NOMO-1 (cell line): ENCODE measurements around the gene KTI12.
"Not testable (repeated sequence)": the region's sequence is repeated elsewhere in the genome, so short reads cannot be mapped to it uniquely, and the experiment has no call there.

Experiments
- DNase-seq, 2 experiments: peaks; one replicate each; lab custom pipeline; 2025; ENCODE audit not compliant: unreplicated experiment in 2 of 2; lab: John Stamatoyannopoulos, UW

The KTI12 gene, protein sequence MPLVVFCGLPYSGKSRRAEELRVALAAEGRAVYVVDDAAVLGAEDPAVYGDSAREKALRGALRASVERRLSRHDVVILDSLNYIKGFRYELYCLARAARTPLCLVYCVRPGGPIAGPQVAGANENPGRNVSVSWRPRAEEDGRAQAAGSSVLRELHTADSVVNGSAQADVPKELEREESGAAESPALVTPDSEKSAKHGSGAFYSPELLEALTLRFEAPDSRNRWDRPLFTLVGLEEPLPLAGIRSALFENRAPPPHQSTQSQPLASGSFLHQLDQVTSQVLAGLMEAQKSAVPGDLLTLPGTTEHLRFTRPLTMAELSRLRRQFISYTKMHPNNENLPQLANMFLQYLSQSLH

DNA sequence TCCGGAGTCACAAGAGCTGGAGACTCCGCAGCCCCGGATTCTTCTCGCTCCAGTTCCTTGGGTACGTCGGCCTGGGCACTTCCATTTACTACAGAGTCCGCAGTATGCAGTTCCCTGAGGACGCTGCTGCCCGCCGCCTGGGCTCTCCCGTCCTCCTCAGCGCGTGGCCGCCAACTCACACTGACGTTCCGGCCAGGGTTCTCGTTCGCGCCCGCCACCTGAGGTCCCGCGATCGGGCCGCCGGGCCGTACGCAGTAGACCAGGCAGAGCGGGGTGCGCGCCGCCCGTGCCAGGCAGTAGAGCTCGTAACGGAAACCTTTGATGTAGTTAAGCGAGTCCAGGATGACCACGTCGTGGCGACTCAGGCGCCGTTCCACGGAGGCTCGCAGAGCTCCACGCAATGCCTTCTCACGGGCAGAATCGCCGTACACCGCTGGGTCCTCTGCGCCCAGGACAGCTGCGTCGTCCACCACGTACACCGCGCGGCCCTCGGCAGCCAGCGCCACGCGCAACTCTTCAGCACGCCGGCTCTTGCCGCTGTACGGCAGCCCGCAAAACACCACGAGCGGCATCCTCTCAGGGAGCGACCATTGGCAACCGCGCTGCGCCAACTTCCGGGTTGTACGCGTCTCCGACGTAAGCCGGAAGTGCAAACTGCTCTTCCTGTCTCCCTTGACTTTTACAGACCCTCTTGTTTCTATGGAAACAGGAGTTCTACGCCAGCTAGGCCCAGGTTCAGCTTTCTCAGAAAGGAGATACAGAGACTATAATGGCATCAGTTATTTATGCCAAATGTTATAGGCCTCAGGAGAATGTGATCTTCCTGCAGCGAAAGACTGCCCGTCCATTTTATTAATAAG is at the start of gene KTI12:
Gene KTI12 (minus strand): TSS at position 621 of the 860 bp plus-strand sequence. CDS start 49 bp downstream, at position 572.
- peak; percentile 79 to 80 for DNase-seq

DNA sequence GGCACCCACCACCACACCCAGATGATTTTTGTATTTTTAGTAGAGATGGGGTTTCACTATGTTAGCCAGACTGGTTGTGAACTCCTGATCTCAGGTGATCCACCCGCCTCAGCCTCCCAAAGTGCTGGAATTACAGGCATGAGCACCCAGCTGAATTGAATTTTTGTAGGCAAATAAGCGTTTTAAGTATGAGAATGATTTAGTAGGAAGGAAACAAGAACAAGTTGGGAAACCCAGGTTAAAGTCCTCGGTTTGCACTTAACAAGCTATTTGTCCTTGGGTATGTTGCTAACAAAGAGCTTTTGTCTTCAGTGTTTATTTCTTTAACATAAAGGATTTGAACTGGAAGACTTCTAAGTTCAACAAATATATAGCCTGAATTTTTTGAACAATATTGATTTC is 46.4 kb upstream of the KTI12 start:
- no peak for DNase-seq

DNA sequence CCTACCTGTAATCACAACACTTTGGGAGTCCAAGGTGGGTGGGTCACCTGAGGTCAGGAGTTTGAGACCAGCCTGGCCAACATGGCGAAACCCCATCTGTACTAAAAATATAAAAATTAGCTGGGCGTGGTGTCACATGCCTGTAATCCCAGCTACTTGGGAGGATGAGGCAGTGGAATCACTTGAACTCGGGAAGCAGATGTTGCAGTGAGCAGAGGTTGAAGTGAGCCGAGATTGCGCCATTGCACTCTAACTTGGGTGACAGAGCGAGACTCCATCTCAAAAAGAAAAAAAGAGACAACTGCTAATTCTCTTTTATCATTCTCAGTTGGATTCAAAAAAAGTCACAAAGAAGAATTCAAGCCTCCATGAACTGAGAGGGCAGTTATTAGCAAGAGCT is 43.7 kb upstream of the KTI12 start:
- DNase-seq = not testable (repeated sequence)

DNA sequence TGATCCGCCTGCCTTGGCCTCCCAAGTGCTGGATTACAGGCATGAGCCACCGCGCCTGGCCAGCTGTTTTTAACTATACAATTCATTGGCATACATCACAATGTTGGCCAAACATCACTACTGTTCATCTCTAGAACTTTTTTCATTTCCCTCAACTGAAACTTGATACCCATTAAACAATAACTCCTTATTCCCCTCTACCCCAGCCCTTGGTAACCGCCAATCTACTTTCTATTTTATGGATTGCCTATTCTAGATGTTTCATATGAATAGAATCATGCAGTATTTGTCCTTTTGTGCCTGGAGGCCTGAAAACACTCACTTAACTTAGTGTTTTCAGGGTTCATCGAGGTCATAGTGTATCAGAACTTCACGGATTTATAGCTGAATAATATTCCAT is 38.7 kb upstream of the KTI12 start:
- DNase-seq = no peak

DNA sequence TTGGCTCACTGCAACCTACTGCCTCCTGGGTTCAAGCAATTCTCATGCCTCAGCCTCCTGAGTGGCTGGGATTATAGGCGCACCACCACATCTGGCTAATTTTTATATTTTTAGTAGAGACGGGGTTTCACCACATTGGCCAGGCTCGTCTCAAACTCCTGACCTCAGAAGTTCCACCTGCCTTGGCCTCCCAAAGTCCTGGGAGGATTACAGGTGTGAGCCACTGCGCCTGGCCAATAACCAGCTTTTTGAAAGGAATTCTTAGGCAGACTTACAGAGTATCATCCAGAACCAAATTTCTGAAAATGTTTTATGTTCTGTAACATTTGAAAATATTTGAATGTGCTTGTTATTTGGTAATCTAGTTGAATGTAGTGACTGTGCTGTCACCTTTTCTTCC is 37.1 kb upstream of the KTI12 start:
- DNase-seq = no peak

DNA sequence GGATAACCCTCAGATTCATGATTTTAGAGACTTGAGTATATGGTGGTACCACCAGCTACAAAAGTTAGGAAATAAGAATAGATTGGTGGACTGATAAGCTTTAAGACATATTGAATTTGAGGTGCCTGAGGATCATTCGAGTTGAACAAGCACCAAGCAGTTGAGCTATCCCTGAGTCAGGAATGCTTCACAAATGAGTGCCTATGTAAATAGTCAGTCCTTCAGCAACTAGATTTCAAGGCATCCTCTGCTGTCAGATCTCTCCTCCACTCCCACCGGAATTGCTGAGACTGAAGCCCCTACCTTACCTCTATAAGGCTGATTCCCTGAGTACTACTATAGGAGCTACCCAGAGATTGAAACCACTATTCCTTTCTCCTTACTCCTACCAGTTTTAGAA is 29.6 kb upstream of the KTI12 start:
- DNase-seq = no peak

DNA sequence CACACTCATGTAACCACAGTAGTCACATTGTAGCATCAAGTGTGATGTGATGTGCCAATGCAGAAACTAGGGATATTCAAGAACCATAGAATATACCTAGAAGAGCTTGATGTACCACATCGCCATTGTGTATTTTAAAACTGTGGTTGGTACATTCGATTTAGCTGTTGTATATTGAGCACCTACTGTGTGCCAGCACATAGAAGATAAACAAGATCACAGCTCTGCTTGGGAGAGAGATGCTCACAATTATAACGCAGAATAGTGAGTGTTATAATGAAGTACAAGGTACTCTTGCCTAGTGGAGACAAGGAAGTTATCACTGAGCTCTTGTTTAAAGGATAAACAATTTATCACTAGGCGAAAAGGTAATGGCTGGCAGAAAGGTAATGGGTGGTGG is 27.2 kb upstream of the KTI12 start:
- no peak for DNase-seq

DNA sequence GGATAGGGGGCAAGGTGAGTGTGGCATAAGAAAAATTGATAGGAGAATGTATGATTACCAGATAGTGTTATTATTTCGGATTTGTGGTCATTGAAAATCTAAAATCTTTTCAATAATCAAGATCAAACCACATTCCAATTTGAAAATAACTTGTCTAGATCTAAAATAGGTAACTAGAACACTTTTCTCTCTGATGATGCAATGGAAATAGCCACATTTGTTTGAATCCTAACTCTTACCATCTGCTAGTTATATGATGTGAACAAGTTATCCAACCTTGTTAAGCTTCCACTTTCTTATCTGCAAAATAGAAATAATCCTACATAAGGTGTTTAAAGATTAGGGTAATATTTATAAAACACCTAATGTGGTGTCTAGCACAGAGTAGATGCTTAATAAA is 26.3 kb upstream of the KTI12 start:
- no peak for DNase-seq

DNA sequence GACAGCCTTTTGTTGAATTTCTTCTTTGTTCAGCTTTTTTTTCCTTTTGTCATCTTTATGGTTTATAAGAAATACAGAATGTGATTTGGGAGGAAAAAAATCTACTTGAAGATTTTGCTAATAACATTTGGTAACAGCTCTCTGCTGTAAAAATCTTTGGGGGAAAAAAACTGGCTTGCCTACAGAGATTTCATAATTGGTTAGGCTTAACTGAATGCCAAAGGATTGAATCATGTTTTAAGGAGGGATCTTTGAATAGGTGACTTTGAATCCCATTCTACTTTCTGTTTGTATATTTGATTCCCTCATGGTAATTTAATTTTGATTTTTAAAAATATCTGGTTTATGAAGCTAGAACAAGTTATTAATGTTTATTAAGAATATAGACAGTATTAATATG is 25.7 kb upstream of the KTI12 start:
- no peak for DNase-seq

DNA sequence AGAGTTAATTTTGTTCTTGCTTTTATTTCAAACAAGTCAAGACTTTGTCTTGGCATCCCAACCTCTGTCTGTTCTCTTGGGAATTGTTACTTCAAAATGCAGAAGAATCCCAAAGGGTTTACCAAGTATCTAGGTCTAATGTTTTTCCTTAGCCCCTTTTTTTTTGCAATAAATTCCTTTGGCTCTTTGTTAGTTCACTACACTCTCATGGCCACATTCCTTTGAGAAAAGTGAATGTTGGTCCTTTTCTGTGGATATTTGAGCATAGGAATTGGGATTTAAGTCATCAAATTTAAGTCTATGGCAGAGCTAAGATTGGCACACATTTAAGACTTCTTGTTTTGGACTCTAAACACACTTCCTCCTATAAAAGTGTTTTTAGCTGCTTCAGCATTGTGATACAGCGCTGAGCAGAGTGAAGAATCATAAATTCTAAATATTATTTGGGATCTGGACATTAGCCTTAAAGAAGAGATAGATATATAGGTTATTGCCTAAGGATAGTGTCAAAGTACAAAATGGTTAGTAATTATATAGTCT is 24.3 kb upstream of the KTI12 start:
- peak in 1 of 2 experiments; percentile 29 for DNase-seq

DNA sequence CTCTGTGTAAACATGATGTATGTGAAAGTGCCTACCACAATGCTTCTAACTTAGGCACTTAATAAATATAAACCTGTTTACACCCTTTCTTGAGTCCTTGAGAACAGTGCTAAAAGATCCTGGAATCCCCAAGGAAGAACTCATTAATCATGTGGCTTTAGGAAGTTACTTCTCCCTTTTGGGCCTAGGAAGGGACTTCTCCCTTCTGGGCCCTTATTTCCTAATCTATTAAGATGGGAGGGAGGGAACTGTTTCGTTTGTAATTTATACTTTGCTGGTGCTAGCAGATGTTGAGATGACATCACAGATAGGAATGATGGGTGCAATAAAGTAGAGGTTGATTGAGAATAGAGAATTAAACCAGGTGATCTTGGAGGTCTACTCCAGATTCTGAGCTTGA is 23.6 kb upstream of the KTI12 start:
- DNase-seq = no peak

DNA sequence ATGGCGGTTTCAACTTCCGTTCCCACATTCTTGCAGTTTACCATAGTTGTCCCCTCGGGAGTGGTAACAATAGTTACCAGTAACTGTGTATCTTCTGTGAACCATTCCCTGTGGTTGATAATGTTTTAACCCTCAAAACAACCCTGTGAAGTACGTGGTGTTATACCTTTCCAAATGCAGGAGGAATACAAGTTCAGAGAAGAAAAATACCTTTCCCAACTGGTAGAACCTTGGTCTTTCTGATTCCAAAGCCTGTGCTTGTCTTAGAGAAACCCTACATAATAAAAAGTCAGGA is 23.3 kb upstream of the KTI12 start:
- no peak for DNase-seq

DNA sequence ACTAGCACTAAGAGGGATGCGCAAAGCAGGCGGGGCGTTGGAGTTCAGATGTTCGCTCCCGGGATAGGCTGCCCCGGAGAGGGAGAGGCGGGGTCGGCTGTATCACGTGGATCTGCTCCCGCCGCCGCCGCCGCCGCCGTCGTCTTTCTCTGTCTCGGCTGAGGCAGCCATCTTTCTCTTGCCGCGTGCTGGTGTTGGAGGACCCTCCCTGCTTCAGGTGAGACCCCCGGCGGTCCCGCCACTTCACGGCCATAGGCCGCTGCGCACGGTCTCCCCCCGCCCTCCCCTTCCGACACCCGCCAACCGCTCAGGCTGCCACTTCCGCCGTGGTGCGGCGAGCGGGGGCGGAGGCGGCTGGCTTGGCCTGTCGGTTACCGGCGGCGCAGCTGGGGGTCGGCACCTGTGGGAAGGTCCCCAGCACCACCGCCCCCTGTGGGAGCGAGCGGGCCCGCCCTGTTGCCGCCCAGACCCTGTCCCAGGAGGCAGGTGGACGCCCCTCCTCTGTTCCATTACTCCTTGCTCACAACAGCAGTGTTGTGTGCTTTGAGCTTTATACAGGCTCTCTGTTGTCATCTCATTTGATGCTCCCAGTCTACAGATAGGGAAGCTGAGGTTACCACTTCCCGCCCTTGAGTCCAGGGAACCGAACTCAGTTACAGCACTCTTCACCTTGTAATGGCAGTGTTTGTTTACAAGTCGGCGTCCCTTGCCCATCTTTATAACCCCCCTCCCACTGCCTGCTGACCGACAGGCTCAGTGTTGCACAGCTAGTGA is 22.7 kb upstream of the KTI12 start, which contains the start of gene BTF3L4:
Gene BTF3L4 (plus strand): TSS at position 133 of the 774 bp plus-strand sequence. CDS start 3,553 bp downstream, outside the sequence.
- peak; percentile 93 to 97 for DNase-seq

DNA sequence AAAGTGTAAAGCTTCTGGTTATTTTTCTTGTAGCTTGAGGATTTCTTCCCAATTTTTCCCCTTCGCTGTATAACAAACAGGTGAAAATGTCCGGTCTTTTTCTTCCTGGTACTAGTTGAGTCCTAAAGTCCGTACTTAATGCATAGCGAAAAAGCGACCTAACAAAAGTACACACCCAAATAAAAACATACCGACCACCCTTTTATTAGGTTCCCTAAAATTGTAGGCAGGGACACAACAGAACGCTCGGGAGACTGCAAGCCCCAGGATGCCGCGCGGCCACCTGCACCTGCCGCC is 22.2 kb upstream of the KTI12 start:
- no peak for DNase-seq

DNA sequence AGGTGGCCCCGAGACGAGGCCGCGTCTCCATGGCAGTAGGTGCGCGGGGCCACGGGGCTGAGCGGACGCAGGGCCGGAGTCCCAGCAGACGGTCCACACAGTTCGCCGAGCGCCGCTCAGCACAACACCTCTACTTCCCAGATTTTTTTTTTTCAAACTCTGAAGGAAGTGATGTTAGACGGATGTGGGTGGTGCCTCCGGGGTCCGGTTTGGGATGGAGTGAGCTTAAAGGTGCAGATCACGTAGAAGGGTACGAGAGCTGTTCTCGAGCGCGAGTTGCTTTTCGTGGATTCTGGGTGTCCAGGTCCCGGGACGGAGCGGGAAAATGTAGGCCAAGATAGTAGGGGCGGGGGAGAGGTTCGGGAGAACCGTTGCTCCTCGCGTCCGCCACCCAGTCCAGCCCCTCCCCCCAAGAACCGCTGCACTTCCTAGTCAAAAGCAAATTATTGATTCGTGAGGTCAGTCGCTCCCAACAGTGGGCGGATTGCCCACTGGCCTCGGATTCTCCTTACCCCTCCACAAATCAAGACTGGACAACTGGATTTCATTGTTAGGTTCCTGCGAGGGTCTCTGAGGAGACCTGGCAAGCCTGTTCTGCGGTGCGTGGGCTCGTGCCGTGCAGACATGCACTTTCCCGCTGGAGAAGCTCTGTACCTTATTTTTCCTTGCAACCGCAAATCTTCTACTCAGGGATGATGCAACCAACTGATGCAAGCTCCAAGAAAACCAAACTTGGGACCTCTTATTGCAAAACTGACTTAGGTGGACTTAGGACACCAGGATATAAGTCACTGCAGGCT is 21.7 kb upstream of the KTI12 start, which contains the start of gene TXNDC12:
Gene TXNDC12 (minus strand): TSS at position 126 of the 800 bp plus-strand sequence. CDS start 95 bp downstream, at position 31.
- DNase-seq = peak; percentile 80 to 90

DNA sequence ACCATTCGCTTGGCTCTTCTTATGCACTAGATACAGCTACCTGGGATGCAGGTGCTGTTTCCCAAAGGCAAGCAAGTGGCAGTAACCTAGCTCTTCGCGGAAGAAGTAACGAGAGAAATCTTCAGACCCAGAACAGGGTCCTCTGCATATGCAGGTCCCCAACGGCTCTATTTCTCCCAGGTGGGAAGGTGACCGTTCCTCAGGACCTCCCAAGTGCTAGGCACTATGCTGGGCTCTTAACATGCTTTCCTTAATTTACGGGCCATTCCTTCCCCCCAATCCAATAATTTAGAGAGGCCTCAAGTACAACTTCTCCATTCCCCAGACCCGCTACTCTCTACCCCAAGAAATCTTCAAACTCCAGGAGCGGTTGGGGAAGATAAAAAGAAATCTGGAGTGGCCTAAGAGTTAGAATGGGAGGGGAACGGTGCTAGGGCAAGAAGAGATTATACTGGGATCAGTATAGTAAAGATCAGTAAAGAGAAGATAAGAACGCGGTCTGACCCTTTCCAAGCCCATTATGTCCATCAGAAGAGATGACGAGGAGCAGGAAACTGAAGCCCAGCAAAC is 21.0 kb upstream of the KTI12 start:
- DNase-seq = peak in 1 of 2 experiments; percentile 55

DNA sequence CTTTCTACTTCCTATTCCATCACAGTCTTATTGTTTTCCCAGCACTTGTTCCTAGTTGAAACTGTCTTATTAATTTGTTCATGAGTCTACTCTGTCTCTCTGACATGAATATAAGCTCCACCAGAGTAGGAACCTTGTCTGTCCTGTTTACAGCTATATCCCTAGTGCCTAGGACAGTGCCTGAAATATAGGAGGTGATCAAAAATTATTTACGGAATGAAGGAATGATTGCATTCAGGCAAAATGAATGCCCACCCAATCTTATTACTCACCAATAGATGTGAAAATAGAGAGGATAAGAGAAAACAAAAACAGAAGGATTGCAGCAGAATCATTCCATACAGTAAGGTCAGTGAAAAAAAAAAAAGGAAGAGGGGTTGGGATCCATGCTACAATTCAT is 20.3 kb upstream of the KTI12 start:
- DNase-seq = no peak

DNA sequence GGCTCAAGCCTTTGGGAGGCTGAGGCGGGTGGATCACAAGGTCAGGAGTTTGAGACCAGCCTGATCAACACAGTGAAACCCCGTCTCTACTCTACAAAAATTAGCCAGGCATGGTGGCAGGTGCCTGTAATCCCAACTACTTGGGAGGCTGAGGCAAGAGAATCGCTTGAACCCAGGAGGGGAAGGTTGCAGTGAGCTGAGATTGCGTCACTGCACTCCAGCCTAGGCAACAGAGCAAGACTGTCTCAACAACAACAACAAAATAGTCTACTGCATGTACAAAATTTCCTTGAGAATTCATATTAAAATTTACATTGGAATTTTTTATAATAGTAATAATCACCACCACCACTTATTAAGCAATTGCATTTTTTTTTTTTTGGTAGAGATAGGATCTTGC is 15.7 kb upstream of the KTI12 start:
- not testable (repeated sequence) for DNase-seq

DNA sequence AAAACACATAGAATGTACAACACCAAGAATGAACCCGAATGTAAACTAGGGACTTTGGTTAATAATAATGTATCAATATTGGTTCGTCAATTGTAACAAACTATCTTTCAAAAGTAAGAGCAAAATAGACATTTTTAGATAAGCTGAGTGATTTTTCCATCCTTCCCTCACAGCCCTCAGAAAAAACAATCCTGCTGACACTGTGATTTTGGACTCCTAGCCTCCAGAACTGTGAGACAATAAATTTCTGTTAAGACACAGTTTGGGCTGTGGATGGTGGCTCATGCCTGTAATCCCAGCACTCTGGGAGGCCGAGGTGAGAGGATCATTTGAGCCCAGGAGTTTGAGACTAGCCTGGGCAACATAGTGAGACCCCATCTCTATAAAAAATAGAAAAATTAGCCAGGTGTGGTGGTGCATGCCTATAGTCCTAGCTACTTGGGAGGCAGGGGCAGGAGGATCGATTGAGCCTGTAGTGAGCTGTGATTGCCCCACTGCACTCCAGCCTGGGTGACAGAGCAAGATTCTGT is 12.1 kb upstream of the KTI12 start:
- not testable (repeated sequence) for DNase-seq

DNA sequence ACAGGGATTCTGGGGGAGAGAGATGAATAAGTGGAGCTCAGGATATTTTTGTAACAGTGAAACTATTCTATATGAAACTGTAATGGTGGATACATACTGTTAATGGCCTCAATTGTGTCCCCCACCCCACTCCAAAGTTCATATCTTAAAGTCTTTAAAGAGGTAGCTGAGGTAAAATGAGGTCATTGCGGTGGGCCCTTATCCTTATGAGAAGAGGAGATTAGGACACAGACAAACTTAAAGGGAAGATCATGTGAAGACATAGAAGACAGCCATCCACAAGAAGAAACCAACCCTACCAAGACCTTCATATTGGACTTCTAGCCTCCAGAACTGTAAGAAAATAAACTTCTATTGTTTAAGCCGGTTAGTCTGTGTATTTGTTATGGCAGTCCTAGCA is 11.6 kb upstream of the KTI12 start:
- DNase-seq = no peak
